CD14-positive monocyte (primary cell): ENCODE data around the gene SYNPO2. TPM values are rescaled to one million over a fixed set of nuclear protein-coding genes. Genes with fewer than 3 reads are reported as not detected.
A peak's percentile ranks its signal among the peaks of the same experiment; 100 is the strongest.

Source experiments
- DNase-seq, 3 donors: peaks; one replicate each; pipeline ENCODE4 v3.0.0-alpha.2; 2011 to 2022
- H2AFZ ChIP-seq: 2 replicates; pipeline ENCODE4 v1.6.0; 2012; ENCODE audit warnings: mild to moderate bottlenecking, low read depth, low read length, inconsistent platforms; ENCODE audit not compliant: insufficient read depth, poor library complexity, severe bottlenecking
- H3K27ac ChIP-seq, 2 donors: 1 replicate in 1 of 2; 2 replicates in 1 of 2; pipeline ENCODE4 v1.5.1; 2012 to 2013; ENCODE audit warnings: low read length in 2 of 2, control low read depth in 1 of 2, inconsistent platforms in 1 of 2, low read depth in 1 of 2, mild to moderate bottlenecking in 1 of 2
- H3K27me3 ChIP-seq, 2 donors: one replicate each; pipeline versions ENCODE4 v1.6.0 to v1.6.1; 2011 to 2013; ENCODE audit warnings: low read length in 2 of 2; ENCODE audit not compliant: control insufficient read depth in 2 of 2, insufficient read depth in 2 of 2
- H3K36me3 ChIP-seq, 2 donors: replicated peaks in 1 of 2; 1 replicate in 1 of 2; 2 replicates in 1 of 2; pipeline versions ENCODE4 v1.5.1 to v1.6.1; 2012 to 2013; ENCODE audit warnings: low read length in 2 of 2, control low read depth in 1 of 2, inconsistent platforms in 1 of 2, mild to moderate bottlenecking in 1 of 2; ENCODE audit not compliant: insufficient read depth in 2 of 2, control insufficient read depth in 1 of 2
- H3K4me1 ChIP-seq, 2 donors: 1 replicate in 1 of 2; 2 replicates in 1 of 2; pipeline versions ENCODE4 v1.5.1 to v1.6.1; 2012 to 2013; ENCODE audit warnings: low read length in 2 of 2, control low read depth in 1 of 2, inconsistent platforms in 1 of 2, mild to moderate bottlenecking in 1 of 2, moderate library complexity in 1 of 2; ENCODE audit not compliant: insufficient read depth in 2 of 2, control insufficient read depth in 1 of 2
- H3K4me2 ChIP-seq: replicated peaks from 2 replicates; pipeline ENCODE3; 2012; ENCODE audit warnings: low read length, moderate library complexity, mild to moderate bottlenecking; ENCODE audit not compliant: poor library complexity, severe bottlenecking; ENCODE audit errors: extremely low read depth
- H3K4me3 ChIP-seq, 3 experiments: fragments of 200-600 bp in 1 of 3; sonication (generic) in 1 of 3; replicated peaks in 1 of 3; 1 replicate in 2 of 3; 2 replicates in 1 of 3; pipeline ENCODE4 v1.5.1; 2011 to 2013; ENCODE audit warnings: low read length in 3 of 3, mild to moderate bottlenecking in 3 of 3, control low read depth in 2 of 3, low read depth in 2 of 3, inconsistent platforms in 1 of 3, moderate library complexity in 1 of 3
- H3K79me2 ChIP-seq: 2 replicates; pipeline ENCODE4 v1.6.0; 2012; ENCODE audit warnings: mild to moderate bottlenecking, control low read depth, inconsistent platforms, low read length, moderate library complexity; ENCODE audit not compliant: insufficient read depth
- H3K9ac ChIP-seq: 2 replicates; pipeline ENCODE4 v1.6.0; 2017; ENCODE audit warnings: low read length, mild to moderate bottlenecking; ENCODE audit not compliant: insufficient read depth, poor library complexity, severe bottlenecking
- H3K9me3 ChIP-seq, 2 donors: replicated peaks in 1 of 2; 1 replicate in 1 of 2; 2 replicates in 1 of 2; pipeline versions ENCODE4 v1.5.1 to v1.6.1; 2012 to 2013; ENCODE audit warnings: low read length in 2 of 2, control low read depth in 1 of 2; ENCODE audit not compliant: control insufficient read depth in 1 of 2, insufficient read depth in 1 of 2
- H4K20me1 ChIP-seq: 2 replicates; pipeline ENCODE4 v1.6.0; 2012; ENCODE audit warnings: mild to moderate bottlenecking, low read length, control low read depth, moderate library complexity; ENCODE audit not compliant: insufficient read depth
- H3K27ac Mint-ChIP-seq, 7 donors: one replicate each; pipeline ENCODE4 v1.8.0; 2020; ENCODE audit warnings: mild to moderate bottlenecking in 7 of 7, mixed read lengths in 7 of 7, moderate library complexity in 6 of 7, inconsistent platforms in 2 of 7
- H3K27me3 Mint-ChIP-seq, 3 donors: one replicate each; pipeline ENCODE4 v1.8.0; 2021 to 2022; ENCODE audit warnings: low read depth in 3 of 3, mild to moderate bottlenecking in 3 of 3, mixed read lengths in 3 of 3, moderate library complexity in 3 of 3, inconsistent platforms in 1 of 3
- H3K36me3 Mint-ChIP-seq, 2 donors: one replicate each; pipeline ENCODE4 v1.8.0; 2020; ENCODE audit warnings: mixed read lengths in 2 of 2, inconsistent platforms in 1 of 2, mild to moderate bottlenecking in 1 of 2
- H3K4me1 Mint-ChIP-seq: one replicate; pipeline ENCODE4 v1.8.0; 2020; ENCODE audit warnings: mild to moderate bottlenecking, mixed read lengths
- H3K4me3 Mint-ChIP-seq, 2 donors: one replicate each; pipeline ENCODE4 v1.8.0; 2020; ENCODE audit warnings: mild to moderate bottlenecking in 2 of 2, mixed read lengths in 2 of 2, moderate library complexity in 1 of 2
- H3K9me3 Mint-ChIP-seq, 7 donors: one replicate each; pipeline ENCODE4 v1.8.0; 2020 to 2022; ENCODE audit warnings: mixed read lengths in 7 of 7, mild to moderate bottlenecking in 6 of 7, moderate library complexity in 6 of 7, inconsistent platforms in 2 of 7
- WGBS: methylation state at CpG from one replicate; pipeline ENCODE4 v1.1.5; 2013; ENCODE audit warnings: missing lambda C conversion rate; ENCODE audit not compliant: insufficient coverage; 5-methylcytosine and 5-hydroxymethylcytosine counted together
- intact Hi-C, 2 donors: fragments of 100-400 bp; cut with micrococcal nuclease; formaldehyde crosslinking; loops; one replicate each; pipeline versions ENCODE4 v1.15.0 to v1.15.1; 2023
- polyA plus RNA-seq, 3 donors: library from polyadenylated mRNA; depleted of rRNA in 1 of 3; unstranded in 2 of 3; stranded (reverse) in 1 of 3; fragments of 300-500 nt in 2 of 3; fragments of >200 nt in 1 of 3; fragmentation: Illumina TruSeq in 2 of 3; gene quantifications; 1 replicate in 2 of 3; 2 replicates in 1 of 3; pipeline ENCODE4 v1.2.3, GENCODE V29; 2012 to 2021
- TF ChIP-seq, protein P1 (sequence below): fragments of 200-600 bp; IDR thresholded peaks from one replicate; pipeline ENCODE4 v1.8.0; 2022; ENCODE audit warnings: antibody characterized with exemption, mild to moderate bottlenecking

Gene SYNPO2
- polyA plus RNA-seq, 3 donors = 0.04 TPM; not detected in 2

DNA sequence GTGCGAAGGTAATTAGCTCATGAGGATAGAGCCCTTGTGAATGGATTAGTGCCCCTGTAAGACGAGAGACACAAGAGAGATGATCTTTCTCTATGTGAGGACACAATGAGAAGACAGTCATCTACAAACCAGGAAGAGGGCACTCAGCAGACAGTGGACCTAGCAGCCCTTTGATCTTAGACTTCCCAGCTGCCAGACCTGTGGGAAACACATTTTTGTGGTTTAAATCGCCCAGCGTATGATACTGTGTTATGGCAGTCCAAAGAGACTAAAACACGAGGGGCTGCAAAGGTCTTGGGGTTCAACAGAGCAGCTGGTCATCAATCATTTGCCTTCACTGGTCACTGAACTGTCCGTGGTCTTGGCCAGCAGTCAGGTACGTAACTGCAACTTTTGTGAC, 9.2 kb upstream of the SYNPO2 start:
- Mint-ChIP-seq H3K36me3 (no peaks in the 10 kb centered on the region), H3K9me3 (peaks cover 4 to 6% (median 5%) of the 10 kb centered on the region in 7 donors), H3K27ac (no peak overlapping the region), H3K27me3 (peaks cover 2% of the 10 kb centered on the region in 3 donors), H3K4me1 (no peaks in the 10 kb centered on the region), H3K4me3 (no peak overlapping the region)
- Histone ChIP-seq H3K36me3 (no peaks in the 10 kb centered on the region), H4K20me1 (no peaks in the 10 kb centered on the region), H3K9me3 (no peaks in the 10 kb centered on the region), H2AFZ (no peak overlapping the region), H3K4me1 (no peaks in the 10 kb centered on the region), H3K4me2 (no peak overlapping the region), H3K4me3 (no peak overlapping the region), H3K9ac (no peak overlapping the region), H3K27ac (no peak overlapping the region), H3K27me3 (no peaks in the 10 kb centered on the region), H3K79me2 (no peaks in the 10 kb centered on the region)
- intact Hi-C loops = no loop called here
- TF ChIP-seq, protein P1, sequence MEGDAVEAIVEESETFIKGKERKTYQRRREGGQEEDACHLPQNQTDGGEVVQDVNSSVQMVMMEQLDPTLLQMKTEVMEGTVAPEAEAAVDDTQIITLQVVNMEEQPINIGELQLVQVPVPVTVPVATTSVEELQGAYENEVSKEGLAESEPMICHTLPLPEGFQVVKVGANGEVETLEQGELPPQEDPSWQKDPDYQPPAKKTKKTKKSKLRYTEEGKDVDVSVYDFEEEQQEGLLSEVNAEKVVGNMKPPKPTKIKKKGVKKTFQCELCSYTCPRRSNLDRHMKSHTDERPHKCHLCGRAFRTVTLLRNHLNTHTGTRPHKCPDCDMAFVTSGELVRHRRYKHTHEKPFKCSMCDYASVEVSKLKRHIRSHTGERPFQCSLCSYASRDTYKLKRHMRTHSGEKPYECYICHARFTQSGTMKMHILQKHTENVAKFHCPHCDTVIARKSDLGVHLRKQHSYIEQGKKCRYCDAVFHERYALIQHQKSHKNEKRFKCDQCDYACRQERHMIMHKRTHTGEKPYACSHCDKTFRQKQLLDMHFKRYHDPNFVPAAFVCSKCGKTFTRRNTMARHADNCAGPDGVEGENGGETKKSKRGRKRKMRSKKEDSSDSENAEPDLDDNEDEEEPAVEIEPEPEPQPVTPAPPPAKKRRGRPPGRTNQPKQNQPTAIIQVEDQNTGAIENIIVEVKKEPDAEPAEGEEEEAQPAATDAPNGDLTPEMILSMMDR = no peak
- WGBS = 95% methylated on average over 6 of the region's 7 CpGs
- DNase-seq = no peak

DNA sequence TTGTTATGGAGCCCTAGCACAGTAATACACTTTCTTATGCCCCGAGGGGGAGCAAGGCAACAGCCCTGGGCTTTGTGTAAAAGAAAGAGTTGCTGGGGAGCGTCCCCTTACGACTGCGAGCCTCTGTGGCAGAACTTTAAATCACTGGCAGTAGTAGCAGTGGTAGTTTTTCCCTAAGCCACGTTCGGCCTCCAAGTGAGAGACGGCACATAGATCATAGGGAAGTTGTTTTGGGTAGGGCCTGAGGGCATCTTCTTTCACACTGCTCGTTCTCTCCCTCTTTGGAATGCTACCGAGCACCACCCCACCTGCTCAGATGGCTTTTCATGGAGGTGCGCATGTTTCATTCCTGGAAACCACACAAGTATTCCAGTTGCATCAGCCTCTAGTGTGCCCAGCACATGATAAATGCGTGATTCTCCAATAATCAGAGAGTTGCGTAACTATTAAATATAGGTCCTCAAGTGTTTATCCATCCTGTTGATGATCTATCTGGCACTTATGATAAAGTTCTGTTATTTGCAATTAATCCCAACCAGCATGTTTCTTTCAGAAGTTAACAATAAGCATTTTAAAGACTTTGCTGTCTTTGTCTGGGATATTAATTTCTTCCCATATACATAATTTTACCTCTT, 7.0 kb upstream of the SYNPO2 start:
- Histone ChIP-seq H3K27ac (no peak overlapping the region), H3K79me2 (no peaks in the 10 kb centered on the region), H3K9me3 (no peaks in the 10 kb centered on the region), H2AFZ (no peak overlapping the region), H4K20me1 (no peaks in the 10 kb centered on the region), H3K4me1 (no peaks in the 10 kb centered on the region), H3K4me2 (no peak overlapping the region), H3K27me3 (no peaks in the 10 kb centered on the region), H3K9ac (no peak overlapping the region), H3K4me3 (no peak overlapping the region), H3K36me3 (no peaks in the 10 kb centered on the region)
- TF ChIP-seq, protein P1 = no peak
- DNase-seq = no peak
- Mint-ChIP-seq H3K9me3 (peaks cover 4 to 7% (median 5%) of the 10 kb centered on the region in 7 donors), H3K27me3 (peaks cover 2 to 3% (median 2%) of the 10 kb centered on the region in 3 donors), H3K4me3 (no peak overlapping the region), H3K4me1 (no peaks in the 10 kb centered on the region), H3K36me3 (no peaks in the 10 kb centered on the region), H3K27ac (peak overlapping the region in 1 of 7 donors; percentile 50)
- intact Hi-C loops = no loop called here
- WGBS = 93% methylated on average over 3 of the region's 12 CpGs
